ENCODE data around the gene CDRT15L2. TPM values are rescaled to one million over a fixed set of nuclear protein-coding genes. Genes with fewer than 3 reads are reported as not detected.
"Not testable (repeated sequence)": the region's sequence is repeated elsewhere in the genome, so short reads cannot be mapped to it uniquely, and the experiment has no call there.

Gene CDRT15L2
- total and polyA plus RNA-seq, 9 donors = not detected

DNA sequence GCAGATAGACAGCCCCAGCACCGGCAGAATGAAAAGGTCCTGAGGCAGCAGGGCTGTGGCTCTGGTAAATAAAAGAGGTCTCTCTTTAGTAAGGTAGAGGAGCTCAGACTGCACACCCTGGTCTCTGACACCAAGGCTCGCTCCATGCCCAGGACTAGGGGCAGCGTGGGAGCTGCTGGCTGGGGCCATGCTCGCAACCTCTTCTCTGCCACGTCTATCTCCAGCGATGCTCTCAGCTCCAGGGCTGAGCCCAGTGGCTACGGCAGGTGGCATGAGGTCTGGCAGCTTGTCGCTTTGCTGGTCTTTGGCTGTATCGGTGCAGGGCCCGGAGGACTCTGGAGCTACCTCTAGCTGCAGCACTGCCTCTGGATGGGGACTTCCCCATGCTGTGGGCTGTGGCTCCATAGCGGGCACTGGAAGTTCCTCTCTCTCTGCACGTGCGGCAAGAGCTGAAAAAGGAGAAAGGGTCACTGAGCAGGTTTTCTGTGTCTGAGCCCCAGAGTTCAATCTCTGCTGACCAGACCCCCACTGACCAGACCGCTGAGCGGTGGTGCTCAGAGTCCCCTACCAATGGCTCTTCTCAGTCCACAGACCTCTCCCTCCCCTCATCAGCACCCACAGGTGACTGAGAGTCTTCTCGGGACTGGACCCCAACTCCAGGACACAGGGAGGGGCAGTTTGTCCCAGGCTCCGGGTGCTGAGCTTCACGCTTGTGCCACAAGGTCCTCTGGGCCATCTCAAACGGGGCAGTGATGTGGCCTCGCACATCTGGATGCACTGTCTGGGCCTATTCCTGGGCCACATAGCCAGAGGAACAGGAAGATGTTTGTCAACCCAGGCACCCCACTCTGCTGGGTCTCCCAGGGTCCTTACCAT, 24.2 kb upstream of the CDRT15L2 start:
- intact Hi-C loops (cut with DNase I); H3K27me3 ChIP-seq; H3K4me1 ChIP-seq (ENCODE audit: insufficient read depth); H3K27ac ChIP-seq; H3K9me3 ChIP-seq; H3K4me3 ChIP-seq; H3K36me3 ChIP-seq; DNase-seq: not testable (repeated sequence)
- WGBS, 3 donors = 90 to 94% (median 92%) methylated on average over 7 to 14 of the region's 20 CpGs

DNA sequence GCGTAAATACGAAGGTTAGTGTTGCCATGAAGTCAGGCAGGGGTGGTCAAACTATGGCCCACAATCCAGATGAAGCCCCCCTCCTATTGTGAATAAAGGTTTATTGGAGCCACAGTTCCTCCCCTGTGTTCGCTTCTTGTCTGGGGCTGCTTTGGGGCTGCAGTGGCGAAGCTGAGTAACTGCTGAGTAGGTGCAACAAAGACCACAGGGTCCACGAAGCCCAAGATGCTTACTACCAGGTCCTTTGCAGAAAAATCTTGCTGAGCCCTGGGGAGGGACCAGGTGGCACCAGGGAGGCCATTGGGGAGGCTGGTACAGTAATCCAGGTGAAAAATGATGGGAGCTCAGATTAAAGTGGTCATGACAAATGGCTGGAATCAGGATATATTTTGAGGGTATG, 21.4 kb upstream of the CDRT15L2 start:
- H3K4me3 ChIP-seq; H3K27ac ChIP-seq; H3K4me1 ChIP-seq (ENCODE audit: insufficient read depth); H3K9me3 ChIP-seq; intact Hi-C loops (cut with DNase I); H3K36me3 ChIP-seq; DNase-seq; H3K27me3 ChIP-seq: not testable (repeated sequence)
- 81 to 92% (median 86%) methylated on average over 5 of the region's 5 CpGs for WGBS, 3 donors

DNA sequence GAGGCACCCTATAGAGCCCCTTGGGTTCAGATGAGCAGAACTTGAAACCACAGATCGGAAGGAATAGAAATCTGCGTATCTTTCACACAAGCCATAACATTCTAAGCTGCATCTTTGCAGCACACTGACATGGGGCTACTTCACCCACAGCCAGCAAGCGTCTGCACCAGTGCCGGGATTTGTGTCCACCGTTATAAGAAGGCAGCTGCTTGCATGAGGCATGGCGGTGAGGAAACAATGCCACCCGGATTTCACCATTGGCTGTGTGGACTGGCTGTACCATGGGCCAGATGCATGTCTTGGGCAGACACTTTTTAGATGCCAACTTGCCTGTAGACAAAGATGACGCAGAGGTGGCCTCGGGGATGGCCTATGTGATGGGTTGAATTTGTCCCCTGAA, 20.5 kb upstream of the CDRT15L2 start:
- H3K36me3 ChIP-seq; H3K4me1 ChIP-seq (ENCODE audit: insufficient read depth); H3K9me3 ChIP-seq; intact Hi-C loops (cut with DNase I); DNase-seq; H3K27me3 ChIP-seq; H3K27ac ChIP-seq; H3K4me3 ChIP-seq: not testable (repeated sequence)
- WGBS, 3 donors = 85 to 92% (median 88%) methylated on average over 9 of the region's 9 CpGs

DNA sequence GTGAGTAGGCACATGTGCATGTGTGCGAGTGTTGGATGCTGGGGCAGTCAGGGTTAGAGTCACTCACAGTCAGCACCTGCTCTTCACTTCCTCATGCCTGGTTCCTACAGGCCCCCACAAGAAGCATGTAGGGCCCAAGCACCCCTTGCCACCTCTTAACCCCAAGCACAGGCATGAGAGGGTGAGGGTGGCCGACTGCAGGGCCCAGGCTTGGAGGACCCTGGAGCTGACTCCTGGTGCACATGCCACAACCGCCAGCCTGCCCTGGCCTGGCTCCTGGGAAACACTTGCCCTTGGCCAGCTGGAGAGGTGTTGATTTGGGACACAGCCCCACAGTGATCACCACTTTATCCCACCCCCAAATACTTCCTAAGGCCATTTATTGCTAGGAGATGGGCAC, 16.9 kb upstream of the CDRT15L2 start:
- TF ChIP-seq EP300 (IDR thresholded peaks at IDR 0.05) (no peak), POLR2A (IDR thresholded peaks at IDR 0.05) (no peak)
- Histone ChIP-seq H3K9me3 (no peaks in the 10 kb centered on the region), H3K4me1 (ENCODE audit: insufficient read depth) (no peaks in the 10 kb centered on the region), H3K27ac (no peak overlapping the region), H3K27me3 (no peaks in the 10 kb centered on the region), H3K4me3 (no peak overlapping the region), H3K36me3 (no peaks in the 10 kb centered on the region)
- DNase-seq = no peak
- 86 to 94% (median 91%) methylated on average over 3 of the region's 3 CpGs for WGBS, 3 donors
- intact Hi-C loops (cut with DNase I) = no loop called here

DNA sequence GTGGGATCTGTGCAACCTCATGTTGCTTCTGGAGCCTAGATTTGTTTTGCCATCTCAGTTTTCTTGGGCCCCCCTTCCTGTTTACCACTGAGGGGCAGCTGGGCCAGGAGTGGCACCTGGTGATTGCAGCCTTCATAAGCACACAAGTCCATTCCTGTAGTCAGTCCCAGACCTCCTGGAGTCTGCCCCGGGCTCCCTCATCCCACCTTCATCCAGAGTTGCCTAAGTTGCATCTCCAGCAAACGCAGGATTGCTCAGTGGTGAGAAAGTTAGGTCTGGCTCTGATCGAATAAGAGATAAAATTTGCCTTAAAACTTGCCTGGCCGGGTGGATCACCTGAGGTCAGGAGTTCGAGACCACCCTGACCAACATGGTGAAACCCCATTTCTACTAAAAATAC, 14.3 kb upstream of the CDRT15L2 start:
- DNase-seq; H3K36me3 ChIP-seq; intact Hi-C loops (cut with DNase I); H3K4me1 ChIP-seq (ENCODE audit: insufficient read depth); H3K9me3 ChIP-seq; H3K27me3 ChIP-seq; H3K27ac ChIP-seq; H3K4me3 ChIP-seq: not testable (repeated sequence)
- 82 to 92% (median 88%) methylated on average over 5 of the region's 5 CpGs for WGBS, 3 donors

DNA sequence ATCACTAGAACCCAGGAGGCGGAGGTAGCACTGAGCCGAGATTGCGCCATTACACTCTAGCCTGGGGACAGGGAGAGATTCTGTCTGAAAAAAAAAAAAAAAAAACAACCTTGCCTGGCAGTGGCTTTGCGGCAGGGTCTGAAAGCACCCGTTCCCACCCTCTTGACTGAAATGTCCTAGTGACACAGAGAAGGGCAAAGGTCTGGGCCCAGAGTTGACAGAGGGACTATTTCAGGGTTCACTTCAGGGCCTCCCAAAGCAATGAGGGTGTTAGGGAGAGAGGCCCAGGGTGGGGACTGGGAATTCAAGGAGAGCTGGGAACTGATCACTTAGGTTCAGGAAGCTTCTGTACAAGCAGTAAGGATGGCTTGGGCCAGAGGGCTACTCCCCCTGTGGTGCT, 13.8 kb upstream of the CDRT15L2 start:
- intact Hi-C loops (cut with DNase I) = no loop called here
- no peaks in the 10 kb centered on the region for H3K4me1 ChIP-seq (ENCODE audit: insufficient read depth)
- DNase-seq = no peak
- no peaks in the 10 kb centered on the region for H3K36me3 ChIP-seq
- H3K27ac ChIP-seq = no peak overlapping the region
- WGBS, 3 donors = 93 to 96% (median 94%) methylated on average over 5 of the region's 5 CpGs
- H3K4me3 ChIP-seq = no peak overlapping the region
- TF ChIP-seq EP300 (IDR thresholded peaks at IDR 0.05) = no peak
- no peak for TF ChIP-seq POLR2A (IDR thresholded peaks at IDR 0.05)
- TF ChIP-seq, protein P1, sequence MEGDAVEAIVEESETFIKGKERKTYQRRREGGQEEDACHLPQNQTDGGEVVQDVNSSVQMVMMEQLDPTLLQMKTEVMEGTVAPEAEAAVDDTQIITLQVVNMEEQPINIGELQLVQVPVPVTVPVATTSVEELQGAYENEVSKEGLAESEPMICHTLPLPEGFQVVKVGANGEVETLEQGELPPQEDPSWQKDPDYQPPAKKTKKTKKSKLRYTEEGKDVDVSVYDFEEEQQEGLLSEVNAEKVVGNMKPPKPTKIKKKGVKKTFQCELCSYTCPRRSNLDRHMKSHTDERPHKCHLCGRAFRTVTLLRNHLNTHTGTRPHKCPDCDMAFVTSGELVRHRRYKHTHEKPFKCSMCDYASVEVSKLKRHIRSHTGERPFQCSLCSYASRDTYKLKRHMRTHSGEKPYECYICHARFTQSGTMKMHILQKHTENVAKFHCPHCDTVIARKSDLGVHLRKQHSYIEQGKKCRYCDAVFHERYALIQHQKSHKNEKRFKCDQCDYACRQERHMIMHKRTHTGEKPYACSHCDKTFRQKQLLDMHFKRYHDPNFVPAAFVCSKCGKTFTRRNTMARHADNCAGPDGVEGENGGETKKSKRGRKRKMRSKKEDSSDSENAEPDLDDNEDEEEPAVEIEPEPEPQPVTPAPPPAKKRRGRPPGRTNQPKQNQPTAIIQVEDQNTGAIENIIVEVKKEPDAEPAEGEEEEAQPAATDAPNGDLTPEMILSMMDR (IDR thresholded peaks at IDR 0.05) = no peak
- no peaks in the 10 kb centered on the region for H3K27me3 ChIP-seq
- no peaks in the 10 kb centered on the region for H3K9me3 ChIP-seq

DNA sequence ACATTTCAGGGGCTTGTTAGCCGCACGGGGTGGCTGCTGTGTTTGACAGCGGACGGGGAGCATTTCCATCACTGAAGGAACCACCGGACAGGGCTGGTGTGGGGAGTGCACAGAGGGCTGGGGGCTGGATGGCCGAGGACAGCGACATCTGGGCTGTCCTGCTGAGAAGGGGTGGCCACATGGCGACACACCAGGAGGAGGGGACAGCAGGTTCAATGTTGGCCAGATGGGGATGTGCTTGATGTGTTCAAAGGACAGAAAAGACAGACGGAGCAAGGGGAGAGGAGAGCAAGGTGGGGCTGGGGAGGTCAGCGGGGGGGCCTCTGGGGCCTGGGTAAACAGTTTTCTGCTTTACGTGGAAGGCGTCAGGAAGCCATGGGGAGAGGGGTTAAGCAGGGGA, 12.8 kb upstream of the CDRT15L2 start:
- H3K36me3 ChIP-seq; intact Hi-C loops (cut with DNase I); H3K9me3 ChIP-seq; H3K27me3 ChIP-seq; H3K27ac ChIP-seq; DNase-seq; H3K4me3 ChIP-seq; H3K4me1 ChIP-seq (ENCODE audit: insufficient read depth): not testable (repeated sequence)
- 54 to 62% (median 61%) methylated on average over 12 of the region's 12 CpGs for WGBS, 3 donors

DNA sequence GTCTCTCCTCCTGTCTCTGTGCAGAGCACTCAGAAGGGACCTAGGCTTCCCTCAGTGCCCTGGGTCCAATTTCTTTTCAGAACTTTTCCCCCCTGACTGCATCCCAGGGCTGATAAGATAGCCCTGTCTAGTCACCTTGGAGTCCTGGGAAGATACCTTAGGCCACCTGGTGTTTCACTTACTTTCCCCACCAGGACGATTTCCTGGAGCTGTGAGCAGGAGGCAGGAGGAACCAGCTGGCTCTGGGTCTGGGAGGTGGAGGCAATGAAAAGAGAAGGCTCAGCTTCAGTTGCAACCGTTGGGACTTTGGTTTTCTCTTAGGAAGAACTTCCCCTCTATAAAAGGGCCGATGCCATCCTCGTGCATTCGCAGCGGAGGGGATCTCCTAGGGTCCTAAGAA, 12.1 kb upstream of the CDRT15L2 start:
- intact Hi-C loops (cut with DNase I); H3K27ac ChIP-seq; H3K27me3 ChIP-seq; H3K4me3 ChIP-seq; H3K36me3 ChIP-seq; DNase-seq; H3K4me1 ChIP-seq (ENCODE audit: insufficient read depth); H3K9me3 ChIP-seq: not testable (repeated sequence)
- 61 to 71% (median 64%) methylated on average over 6 of the region's 6 CpGs for WGBS, 3 donors

DNA sequence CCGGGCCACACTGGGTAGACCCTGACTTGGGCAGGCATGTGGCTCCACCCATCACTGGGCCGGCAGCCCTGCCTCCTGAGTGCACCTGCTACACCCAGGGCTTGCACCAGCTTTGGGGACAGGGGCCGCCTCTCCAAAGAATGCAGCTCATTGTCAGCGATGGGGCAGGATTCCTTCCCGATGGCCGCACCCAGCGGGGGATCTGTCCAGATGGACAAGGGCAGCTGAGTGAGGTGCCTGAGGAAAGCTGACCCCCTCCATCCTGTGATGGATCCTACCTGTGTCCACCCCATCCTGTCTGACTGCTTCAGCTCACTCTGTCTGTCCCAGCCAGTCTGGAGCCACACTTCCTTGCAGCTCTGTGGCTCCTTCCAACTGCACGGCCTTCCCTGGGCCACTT, 10.9 kb upstream of the CDRT15L2 start:
- H3K36me3 ChIP-seq; DNase-seq; H3K9me3 ChIP-seq; H3K27me3 ChIP-seq; intact Hi-C loops (cut with DNase I); H3K4me1 ChIP-seq (ENCODE audit: insufficient read depth); H3K4me3 ChIP-seq; H3K27ac ChIP-seq: not testable (repeated sequence)
- WGBS, 3 donors = 82 to 93% (median 90%) methylated on average over 5 to 8 of the region's 8 CpGs

DNA sequence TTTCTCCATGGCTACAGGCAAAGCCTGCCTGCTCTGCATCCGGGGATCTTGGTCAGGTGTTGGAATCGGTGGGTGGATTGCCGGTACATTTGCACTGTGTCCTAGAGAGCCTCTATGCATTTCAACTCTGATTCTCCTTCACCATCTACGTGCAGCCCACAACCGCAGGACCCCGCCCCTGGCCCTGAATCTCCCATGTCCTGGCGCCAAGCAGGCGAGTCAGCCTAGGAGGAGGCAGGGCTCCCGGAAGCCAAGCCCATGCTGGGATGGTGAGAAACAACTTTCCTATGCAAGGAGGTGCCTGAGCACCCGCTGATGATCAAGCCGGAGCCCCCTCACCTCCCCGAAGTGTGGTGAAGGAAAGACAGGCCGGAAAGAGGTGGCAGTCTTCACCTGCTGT, 7.9 kb upstream of the CDRT15L2 start:
- DNase-seq; H3K36me3 ChIP-seq; intact Hi-C loops (cut with DNase I); H3K4me1 ChIP-seq (ENCODE audit: insufficient read depth); H3K27ac ChIP-seq; H3K9me3 ChIP-seq; H3K27me3 ChIP-seq; H3K4me3 ChIP-seq: not testable (repeated sequence)
- WGBS, 3 donors = 91 to 97% (median 97%) methylated on average over 8 to 13 of the region's 13 CpGs

DNA sequence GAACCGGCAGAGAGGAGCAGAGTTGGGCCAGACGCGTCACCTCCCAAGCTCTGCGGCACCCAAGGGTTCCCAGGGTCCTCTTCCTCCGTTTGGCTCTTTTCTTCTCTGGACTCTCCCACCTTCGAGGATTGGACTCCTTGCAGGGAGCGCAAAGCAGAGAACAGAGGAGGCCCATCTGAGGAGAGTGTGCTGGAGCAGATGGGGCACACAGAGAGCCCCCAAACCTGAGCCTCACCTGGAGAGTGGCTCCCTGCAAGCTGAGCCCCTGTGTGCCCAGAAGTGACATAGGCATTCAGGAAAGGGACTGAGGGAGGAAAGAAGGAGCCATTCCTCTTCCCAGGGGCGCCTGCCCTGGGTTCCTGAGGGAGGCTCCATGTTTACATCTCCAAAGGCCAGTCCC, 6.3 kb upstream of the CDRT15L2 start:
- intact Hi-C loops (cut with DNase I); H3K27me3 ChIP-seq; H3K4me3 ChIP-seq; H3K36me3 ChIP-seq; H3K4me1 ChIP-seq (ENCODE audit: insufficient read depth); DNase-seq; H3K27ac ChIP-seq; H3K9me3 ChIP-seq: not testable (repeated sequence)
- 74 to 96% (median 83%) methylated on average over 4 to 7 of the region's 8 CpGs for WGBS, 3 donors

Measured in ovary (tissue), 9 donors.